Chondrocyte (in vitro differentiated cells): ENCODE measurements around the gene YTHDF2. TPM values are rescaled to one million over a fixed set of nuclear protein-coding genes. Genes with fewer than 3 reads are reported as not detected.
"Not testable (repeated sequence)": the region's sequence is repeated elsewhere in the genome, so short reads cannot be mapped to it uniquely, and the experiment has no call there.

Source experiments
- DNase-seq: peaks from one replicate; pipeline ENCODE4 v3.0.0; 2021; ENCODE audit warnings: mixed read lengths, low spot score
- H3K27ac Mint-ChIP-seq: one replicate; pipeline ENCODE4 v1.8.0; 2021; ENCODE audit warnings: mild to moderate bottlenecking, moderate library complexity, mixed read lengths; ENCODE audit not compliant: unreplicated experiment
- H3K27me3 Mint-ChIP-seq: 2 replicates; pipeline ENCODE4 v1.8.0; 2021; ENCODE audit warnings: low read depth, mixed read lengths
- H3K36me3 Mint-ChIP-seq: 2 replicates; pipeline ENCODE4 v1.8.0; 2021; ENCODE audit warnings: low read depth, mixed read lengths
- H3K4me1 Mint-ChIP-seq: 2 replicates; pipeline ENCODE4 v1.8.0; 2021; ENCODE audit warnings: low read depth, mild to moderate bottlenecking, mixed read lengths
- H3K4me3 Mint-ChIP-seq: one replicate; pipeline ENCODE4 v1.8.0; 2021; ENCODE audit warnings: mild to moderate bottlenecking, moderate library complexity, mixed read lengths; ENCODE audit not compliant: unreplicated experiment
- H3K9me3 Mint-ChIP-seq: 2 replicates; pipeline ENCODE4 v1.8.0; 2021; ENCODE audit warnings: low read depth, mixed read lengths
- CTCF ChIP-seq: fragments of 200-600 bp; sonication (generic); IDR thresholded peaks from 2 replicates; pipeline ENCODE4 v1.5.0; 2021; ENCODE audit warnings: antibody characterized with exemption, mild to moderate bottlenecking, moderate library complexity
- total RNA-seq: library from RNA; stranded (reverse); gene quantifications from 3 replicates; pipeline ENCODE4 v1.2.1, GENCODE V29; 2021

Gene YTHDF2
- total RNA-seq, 1 donor from 2014 or later, result 68.8 TPM

GRCh38 chr1:28718586-28719331, 18.0 kb upstream of the YTHDF2 start:
- Mint-ChIP-seq H3K9me3 (no peaks in the 10 kb centered on the region), H3K27ac (no peak overlapping the region), H3K4me1 (peaks cover 10% of the 10 kb centered on the region), H3K4me3 (no peak overlapping the region), H3K27me3 (no peaks in the 10 kb centered on the region), H3K36me3 (peaks cover 12% of the 10 kb centered on the region)
- TF ChIP-seq CTCF, result no peak
- DNase-seq, result no peak

GRCh38 chr1:28719332-28719619, 17.5 kb upstream of the YTHDF2 start:
- H3K27me3 Mint-ChIP-seq, result no peaks in the 10 kb centered on the region
- TF ChIP-seq CTCF, result peak; percentile 30
- no peak overlapping the region for H3K27ac Mint-ChIP-seq
- no peaks in the 10 kb centered on the region for H3K9me3 Mint-ChIP-seq
- no peak for DNase-seq
- peaks cover 6% of the 10 kb centered on the region for H3K36me3 Mint-ChIP-seq
- H3K4me3 Mint-ChIP-seq, result no peak overlapping the region
- peaks cover 10% of the 10 kb centered on the region for H3K4me1 Mint-ChIP-seq

- no peak for TF ChIP-seq CTCF
- H3K4me1 Mint-ChIP-seq, result peaks cover 10% of the 10 kb centered on the region
- no peak overlapping the region for H3K27ac Mint-ChIP-seq
- H3K9me3 Mint-ChIP-seq, result no peaks in the 10 kb centered on the region
- H3K4me3 Mint-ChIP-seq, result no peak overlapping the region
- H3K36me3 Mint-ChIP-seq, result no peaks in the 10 kb centered on the region
- H3K27me3 Mint-ChIP-seq, result no peaks in the 10 kb centered on the region
- no peak for DNase-seq
Measured at GRCh38 chr1:28720376-28720775, 16.4 kb upstream of the YTHDF2 start.

GRCh38 chr1:28721927-28722326, 14.8 kb upstream of the YTHDF2 start:
- not testable (repeated sequence) for H3K36me3 Mint-ChIP-seq, DNase-seq, H3K9me3 Mint-ChIP-seq, H3K27me3 Mint-ChIP-seq
- peak overlapping the region; percentile 28 for H3K4me3 Mint-ChIP-seq
- H3K27ac Mint-ChIP-seq, result peak overlapping the region; percentile 66
- H3K4me1 Mint-ChIP-seq, result peaks cover 10% of the 10 kb centered on the region

GRCh38 chr1:28725365-28725764, 11.4 kb upstream of the YTHDF2 start:
- not testable (repeated sequence) for H3K27ac Mint-ChIP-seq, H3K36me3 Mint-ChIP-seq, DNase-seq, H3K4me1 Mint-ChIP-seq, H3K4me3 Mint-ChIP-seq, H3K9me3 Mint-ChIP-seq, H3K27me3 Mint-ChIP-seq

GRCh38 chr1:28735961-28736449, 735 bp upstream of the YTHDF2 start:
- H3K9me3 Mint-ChIP-seq, result no peaks in the 10 kb centered on the region
- H3K27ac Mint-ChIP-seq, result peak overlapping the region; percentile 99
- peaks cover 36% of the 10 kb centered on the region for H3K4me1 Mint-ChIP-seq
- DNase-seq, result no peak
- TF ChIP-seq CTCF, result no peak
- peak overlapping the region; percentile 93 for H3K4me3 Mint-ChIP-seq
- H3K36me3 Mint-ChIP-seq, result peaks cover 10% of the 10 kb centered on the region
- no peaks in the 10 kb centered on the region for H3K27me3 Mint-ChIP-seq
